Measurements from ENCODE around the gene P4HA2. TPM values are rescaled to one million over a fixed set of nuclear protein-coding genes. Genes with fewer than 3 reads are reported as not detected.

Gene P4HA2
- total and polyA plus RNA-seq, 9 of the 15 experiments (the other 6 are each of a cell fraction or from before 2014, with no cell fraction given), result 9.6 to 50.0 (median 12.7) TPM

DNA sequence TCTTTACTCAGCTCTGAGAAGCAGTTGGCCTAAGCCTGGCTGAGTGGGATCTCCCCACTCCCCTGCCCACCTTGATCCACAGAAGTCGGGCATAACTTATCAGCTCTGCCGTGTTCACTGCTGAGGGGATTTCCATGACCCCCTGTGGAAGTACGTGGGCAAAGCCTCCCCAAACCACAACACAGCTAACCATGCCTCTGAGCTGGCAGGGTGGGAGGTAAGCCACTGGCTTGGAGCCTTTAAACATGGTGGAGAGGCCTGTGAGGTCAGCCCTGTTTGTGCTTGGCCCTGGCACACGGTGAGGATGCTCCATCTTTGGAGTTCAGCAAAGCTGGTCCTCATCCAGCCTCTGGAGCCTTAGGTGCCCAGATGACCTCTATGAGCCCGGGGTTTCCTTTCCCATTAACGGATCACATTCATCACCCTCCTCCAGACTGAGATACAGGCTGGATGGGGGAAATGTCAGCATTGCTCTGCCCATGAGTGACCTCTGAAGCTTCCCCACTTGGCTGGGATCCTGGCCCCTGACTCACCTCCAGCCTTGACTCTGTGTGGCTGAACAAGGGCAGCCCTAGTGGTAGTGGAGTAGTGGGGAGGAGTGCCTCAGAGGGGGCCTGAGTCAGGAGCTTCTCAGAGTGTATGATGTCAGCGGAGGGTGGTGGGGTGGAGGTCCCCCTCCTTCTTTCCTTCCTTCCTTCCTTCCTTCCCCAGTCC is 36.1 kb upstream of the P4HA2 start (continued):
- TF ChIP-seq PHF8 (IDR thresholded peaks at IDR 0.05; ENCODE audit: borderline replicate concordance, low read length) (no peak), ZFX (CRISPR knock-in tag; IDR thresholded peaks at IDR 0.05) (no peak), MTA2 (IDR thresholded peaks at IDR 0.05; ENCODE audit: low read depth) (no peak), NONO (IDR thresholded peaks at IDR 0.05; ENCODE audit: low read depth in 2 of 2, low read length in 1 of 2) (no peak), PTTG1 (tag; IDR thresholded peaks at IDR 0.05; ENCODE audit: low read depth) (no peak), TAF9B (IDR thresholded peaks at IDR 0.05; ENCODE audit: partially characterized antibody) (no peak), DACH1 (IDR thresholded peaks at IDR 0.05; ENCODE audit: partially characterized antibody) (no peak), ZNF324 (CRISPR knock-in tag; IDR thresholded peaks at IDR 0.05) (no peak), ZNF57 (CRISPR knock-in tag; IDR thresholded peaks at IDR 0.05) (no peak), NFIC (IDR thresholded peaks at IDR 0.05) (peak; percentile 42; the same call in 1 of the 2 replicates)
- TF ChIP-seq, protein P1, sequence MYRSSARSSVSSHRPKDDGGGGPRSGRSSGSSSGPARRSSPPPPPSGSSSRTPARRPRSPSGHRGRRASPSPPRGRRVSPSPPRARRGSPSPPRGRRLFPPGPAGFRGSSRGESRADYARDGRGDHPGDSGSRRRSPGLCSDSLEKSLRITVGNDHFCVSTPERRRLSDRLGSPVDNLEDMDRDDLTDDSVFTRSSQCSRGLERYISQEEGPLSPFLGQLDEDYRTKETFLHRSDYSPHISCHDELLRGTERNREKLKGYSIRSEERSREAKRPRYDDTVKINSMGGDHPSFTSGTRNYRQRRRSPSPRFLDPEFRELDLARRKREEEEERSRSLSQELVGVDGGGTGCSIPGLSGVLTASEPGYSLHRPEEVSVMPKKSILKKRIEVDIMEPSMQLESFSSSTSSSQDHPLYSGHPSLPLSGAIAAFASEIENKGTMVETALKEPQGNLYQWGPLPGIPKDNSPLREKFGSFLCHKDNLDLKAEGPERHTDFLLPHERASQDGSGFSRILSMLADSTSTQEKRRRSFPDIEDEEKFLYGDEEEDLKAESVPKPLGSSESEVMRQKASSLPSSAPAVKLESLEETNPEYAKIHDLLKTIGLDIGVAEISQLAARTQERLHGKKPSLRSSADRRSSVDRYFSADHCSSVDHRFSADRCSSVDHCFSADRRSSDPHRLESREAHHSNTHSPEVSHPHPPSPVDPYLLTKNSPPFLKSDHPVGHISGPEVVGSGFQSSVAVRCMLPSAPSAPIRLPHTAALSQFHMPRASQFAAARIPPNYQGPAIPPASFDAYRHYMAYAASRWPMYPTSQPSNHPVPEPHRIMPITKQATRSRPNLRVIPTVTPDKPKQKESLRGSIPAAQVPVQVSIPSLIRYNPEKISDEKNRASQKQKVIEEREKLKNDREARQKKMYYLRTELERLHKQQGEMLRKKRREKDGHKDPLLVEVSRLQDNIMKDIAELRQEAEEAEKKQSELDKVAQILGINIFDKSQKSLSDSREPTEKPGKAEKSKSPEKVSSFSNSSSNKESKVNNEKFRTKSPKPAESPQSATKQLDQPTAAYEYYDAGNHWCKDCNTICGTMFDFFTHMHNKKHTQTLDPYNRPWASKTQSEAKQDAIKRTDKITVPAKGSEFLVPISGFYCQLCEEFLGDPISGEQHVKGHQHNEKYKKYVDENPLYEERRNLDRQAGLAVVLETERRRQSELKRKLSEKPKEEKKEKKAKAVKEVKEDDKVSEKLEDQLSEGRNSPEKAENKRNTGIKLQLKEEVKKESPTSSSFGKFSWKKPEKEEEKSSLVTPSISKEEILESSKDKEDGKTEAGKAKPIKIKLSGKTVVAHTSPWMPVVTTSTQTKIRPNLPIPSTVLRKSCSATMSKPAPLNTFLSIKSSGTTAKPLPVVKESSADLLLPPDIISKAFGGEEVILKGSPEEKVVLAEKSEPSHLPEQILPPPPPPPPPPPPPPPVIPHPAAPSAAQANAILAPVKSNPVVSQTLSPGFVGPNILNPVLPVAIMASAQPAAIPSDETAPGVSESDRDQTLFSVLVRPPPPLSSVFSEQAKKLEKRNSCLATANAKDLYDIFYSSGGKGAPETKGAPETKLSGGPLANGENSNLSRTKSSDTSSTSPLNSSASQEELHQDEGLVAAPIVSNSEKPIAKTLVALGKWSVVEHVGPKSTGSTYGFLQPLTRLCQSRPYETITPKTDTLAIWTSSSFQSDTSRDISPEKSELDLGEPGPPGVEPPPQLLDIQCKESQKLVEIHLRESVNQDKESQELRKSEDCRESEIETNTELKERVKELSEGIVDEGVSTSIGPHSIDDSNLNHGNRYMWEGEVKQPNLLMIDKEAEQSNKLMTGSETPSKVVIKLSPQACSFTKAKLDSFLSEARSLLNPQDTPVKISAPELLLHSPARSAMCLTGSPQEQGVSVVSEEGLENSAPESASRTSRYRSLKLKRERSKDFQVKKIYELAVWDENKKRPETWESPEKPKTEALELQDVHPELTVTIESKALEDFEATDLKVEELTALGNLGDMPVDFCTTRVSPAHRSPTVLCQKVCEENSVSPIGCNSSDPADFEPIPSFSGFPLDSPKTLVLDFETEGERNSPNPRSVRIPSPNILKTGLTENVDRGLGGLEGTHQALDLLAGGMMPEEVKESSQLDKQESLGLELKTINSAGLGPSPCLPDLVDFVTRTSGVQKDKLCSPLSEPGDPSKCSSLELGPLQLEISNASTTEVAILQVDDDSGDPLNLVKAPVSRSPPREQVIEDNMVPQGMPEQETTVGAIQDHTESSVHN (IDR thresholded peaks at IDR 0.05; ENCODE audit: borderline replicate concordance in 1 of 2, low read depth in 1 of 2), result no peak
- TF ChIP-seq, protein P2, sequence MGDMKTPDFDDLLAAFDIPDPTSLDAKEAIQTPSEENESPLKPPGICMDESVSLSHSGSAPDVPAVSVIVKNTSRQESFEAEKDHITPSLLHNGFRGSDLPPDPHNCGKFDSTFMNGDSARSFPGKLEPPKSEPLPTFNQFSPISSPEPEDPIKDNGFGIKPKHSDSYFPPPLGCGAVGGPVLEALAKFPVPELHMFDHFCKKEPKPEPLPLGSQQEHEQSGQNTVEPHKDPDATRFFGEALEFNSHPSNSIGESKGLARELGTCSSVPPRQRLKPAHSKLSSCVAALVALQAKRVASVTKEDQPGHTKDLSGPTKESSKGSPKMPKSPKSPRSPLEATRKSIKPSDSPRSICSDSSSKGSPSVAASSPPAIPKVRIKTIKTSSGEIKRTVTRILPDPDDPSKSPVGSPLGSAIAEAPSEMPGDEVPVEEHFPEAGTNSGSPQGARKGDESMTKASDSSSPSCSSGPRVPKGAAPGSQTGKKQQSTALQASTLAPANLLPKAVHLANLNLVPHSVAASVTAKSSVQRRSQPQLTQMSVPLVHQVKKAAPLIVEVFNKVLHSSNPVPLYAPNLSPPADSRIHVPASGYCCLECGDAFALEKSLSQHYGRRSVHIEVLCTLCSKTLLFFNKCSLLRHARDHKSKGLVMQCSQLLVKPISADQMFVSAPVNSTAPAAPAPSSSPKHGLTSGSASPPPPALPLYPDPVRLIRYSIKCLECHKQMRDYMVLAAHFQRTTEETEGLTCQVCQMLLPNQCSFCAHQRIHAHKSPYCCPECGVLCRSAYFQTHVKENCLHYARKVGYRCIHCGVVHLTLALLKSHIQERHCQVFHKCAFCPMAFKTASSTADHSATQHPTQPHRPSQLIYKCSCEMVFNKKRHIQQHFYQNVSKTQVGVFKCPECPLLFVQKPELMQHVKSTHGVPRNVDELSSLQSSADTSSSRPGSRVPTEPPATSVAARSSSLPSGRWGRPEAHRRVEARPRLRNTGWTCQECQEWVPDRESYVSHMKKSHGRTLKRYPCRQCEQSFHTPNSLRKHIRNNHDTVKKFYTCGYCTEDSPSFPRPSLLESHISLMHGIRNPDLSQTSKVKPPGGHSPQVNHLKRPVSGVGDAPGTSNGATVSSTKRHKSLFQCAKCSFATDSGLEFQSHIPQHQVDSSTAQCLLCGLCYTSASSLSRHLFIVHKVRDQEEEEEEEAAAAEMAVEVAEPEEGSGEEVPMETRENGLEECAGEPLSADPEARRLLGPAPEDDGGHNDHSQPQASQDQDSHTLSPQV (IDR thresholded peaks at IDR 0.05), result no peak

All from K562 (cell line).